Cerebellar cortex (tissue), 1 donor: ENCODE results near the gene KIF6.

Source experiments
- DNase-seq: peaks from one replicate; pipeline ENCODE4 v3.0.0-alpha.2; 2015; ENCODE audit warnings: low spot score

Gene KIF6

GRCh38 chr6:39319621-39320362 lies 405.4 kb downstream of the KIF6 start:
- DNase-seq = no peak

- DNase-seq = no peak
Measured at GRCh38 chr6:39317256-39317655, 408.0 kb downstream of the KIF6 start.

GRCh38 chr6:39314273-39314795 lies 410.9 kb downstream of the KIF6 start, which contains the start of gene KCNK17:
Gene KCNK17, minus strand, starts transcription at chr6:39314419. Its CDS starts 99 bp downstream, at chr6:39314320.
- DNase-seq = no peak

GRCh38 chr6:39313526-39314272 lies 411.5 kb downstream of the KIF6 start:
- DNase-seq = no peak

- DNase-seq = no peak
Measured at GRCh38 chr6:39312912-39313525, 412.2 kb downstream of the KIF6 start.

GRCh38 chr6:39310542-39310941 lies 414.7 kb downstream of the KIF6 start:
- no peak for DNase-seq

GRCh38 chr6:39309942-39310531 lies 415.2 kb downstream of the KIF6 start:
- DNase-seq = peak; percentile 42

GRCh38 chr6:39307462-39307861 lies 417.7 kb downstream of the KIF6 start:
- DNase-seq = no peak

GRCh38 chr6:39304951-39305350 lies 420.3 kb downstream of the KIF6 start:
- DNase-seq = no peak

GRCh38 chr6:39303425-39304153 lies 421.6 kb downstream of the KIF6 start:
- no peak for DNase-seq

- peak; percentile 35 for DNase-seq
Measured at GRCh38 chr6:39302669-39303424, 422.4 kb downstream of the KIF6 start.

GRCh38 chr6:39302011-39302410 lies 423.2 kb downstream of the KIF6 start:
- no peak for DNase-seq

GRCh38 chr6:39301606-39302005 lies 423.6 kb downstream of the KIF6 start:
- DNase-seq = no peak

- no peak for DNase-seq
Measured at GRCh38 chr6:39300739-39301138, 424.5 kb downstream of the KIF6 start.

GRCh38 chr6:39298061-39298460 lies 427.1 kb downstream of the KIF6 start:
- DNase-seq = no peak

GRCh38 chr6:39296745-39297640 lies 428.2 kb downstream of the KIF6 start:
- no peak for DNase-seq

- DNase-seq = no peak
Measured at GRCh38 chr6:39295611-39296011, 429.6 kb downstream of the KIF6 start.

- no peak for DNase-seq
Measured at GRCh38 chr6:39294899-39295298, 430.3 kb downstream of the KIF6 start.

GRCh38 chr6:39294133-39294532 lies 431.1 kb downstream of the KIF6 start:
- no peak for DNase-seq

- no peak for DNase-seq
Measured at GRCh38 chr6:39292637-39293036, 432.6 kb downstream of the KIF6 start.
